SU-DHL-6 (cell line): ENCODE data around the gene OSBPL5.

Source experiments
- H2AFZ ChIP-seq: fragments of 200-600 bp; sonication (generic); 2 replicates; pipeline ENCODE4 v1.6.1; 2014; ENCODE audit warnings: low read depth, mild to moderate bottlenecking, moderate library complexity, mixed read lengths, antibody characterized with exemption, low read length; ENCODE audit not compliant: severe bottlenecking
- H3F3A ChIP-seq: fragments of 200-600 bp; shearing (Covaris generic); 2 replicates; pipeline ENCODE4 v1.6.0; 2016; ENCODE audit warnings: antibody characterized with exemption, mild to moderate bottlenecking; ENCODE audit not compliant: insufficient read depth
- H3K27ac ChIP-seq: fragments of 200-600 bp; sonication (generic); 2 replicates; pipeline ENCODE4 v1.5.1; 2016; ENCODE audit warnings: low read depth, mild to moderate bottlenecking, low read length, moderate library complexity, mixed read lengths
- H3K27me3 ChIP-seq: fragments of 200-600 bp; sonication (generic), shearing (Covaris generic); 2 replicates; pipeline ENCODE4 v1.6.0; 2014; ENCODE audit warnings: mild to moderate bottlenecking, low read length
- H3K36me3 ChIP-seq: fragments of 200-600 bp; sonication (generic); 2 replicates; pipeline ENCODE4 v1.6.1; 2014; ENCODE audit warnings: mild to moderate bottlenecking, low read length, mixed read lengths
- H3K4me2 ChIP-seq: fragments of 300-600, 200-600 bp; shearing (Covaris generic), sonication (generic); 2 replicates; pipeline ENCODE4 v1.6.0; 2014; ENCODE audit warnings: low read length, low read depth, mild to moderate bottlenecking; ENCODE audit not compliant: poor library complexity, severe bottlenecking
- H3K4me3 ChIP-seq: fragments of 200-600 bp; sonication (generic); 2 replicates; pipeline ENCODE4 v1.5.1; 2014; ENCODE audit warnings: antibody characterized with exemption, low read length, mild to moderate bottlenecking, mixed read lengths; ENCODE audit not compliant: insufficient read depth, poor library complexity, severe bottlenecking
- H3K79me2 ChIP-seq: fragments of 200-600 bp; sonication (generic); 2 replicates; pipeline ENCODE4 v1.6.1; 2014; ENCODE audit warnings: mild to moderate bottlenecking, low read length, moderate library complexity; ENCODE audit not compliant: insufficient read depth
- H3K9ac ChIP-seq: fragments of 200-600 bp; sonication (generic); 2 replicates; pipeline ENCODE4 v1.7.0; 2014; ENCODE audit warnings: mild to moderate bottlenecking, low read length
- H3K9me2 ChIP-seq: fragments of 200-600 bp; sonication (generic); replicated peaks from 2 replicates; pipeline ENCODE4 v1.6.1; 2014; ENCODE audit warnings: low read length; ENCODE audit not compliant: insufficient read depth
- H3K9me3 ChIP-seq: fragments of 200-600 bp; sonication (generic); 2 replicates; pipeline ENCODE4 v1.6.1; 2014; ENCODE audit warnings: low read length, mixed read lengths; ENCODE audit not compliant: insufficient read depth
- H4K20me1 ChIP-seq: fragments of 200-600 bp; sonication (generic); 2 replicates; pipeline ENCODE4 v1.6.1; 2014; ENCODE audit warnings: low read depth, mild to moderate bottlenecking, antibody characterized with exemption, low read length, moderate library complexity, mixed read lengths
- CTCF ChIP-seq: fragments of 200-600 bp; sonication (generic); IDR thresholded peaks from one replicate; pipeline ENCODE4 v1.5.1; 2017; ENCODE audit warnings: antibody characterized with exemption, mild to moderate bottlenecking, low read length, moderate library complexity; ENCODE audit not compliant: insufficient read depth, poor library complexity, severe bottlenecking
- EZH2phosphoT487 ChIP-seq: fragments of 200-600 bp; sonication (generic), shearing (Covaris generic); conservative IDR thresholded peaks from 2 replicates; pipeline ENCODE4 v1.6.1; 2018; ENCODE audit warnings: mild to moderate bottlenecking, antibody characterized with exemption, low read length, moderate library complexity, mixed read lengths

Gene OSBPL5

GRCh38 chr11:3150726-3151125 is 14.4 kb downstream of the OSBPL5 start:
- H4K20me1 ChIP-seq = no peaks in the 10 kb centered on the region

GRCh38 chr11:3149852-3150188 is 15.3 kb downstream of the OSBPL5 start:
- H3K36me3 ChIP-seq = no peaks in the 10 kb centered on the region
- H3K4me3 ChIP-seq = no peak overlapping the region
- H3F3A ChIP-seq = no peaks in the 10 kb centered on the region
- no peak overlapping the region for H3K27ac ChIP-seq
- no peaks in the 10 kb centered on the region for H4K20me1 ChIP-seq
- no peak overlapping the region for H3K9ac ChIP-seq
- no peaks in the 10 kb centered on the region for H3K27me3 ChIP-seq
- H3K79me2 ChIP-seq = no peaks in the 10 kb centered on the region
- no peak overlapping the region for H2AFZ ChIP-seq
- no peak overlapping the region for H3K4me2 ChIP-seq
- no peaks in the 10 kb centered on the region for H3K9me3 ChIP-seq
- no peak for TF ChIP-seq CTCF
- TF ChIP-seq EZH2phosphoT487 = no peak
- H3K9me2 ChIP-seq = no peaks in the 10 kb centered on the region

More at GRCh38 chr11:3150726-3151125, 14.4 kb downstream of the OSBPL5 start:
- H3K36me3 ChIP-seq = no peaks in the 10 kb centered on the region
- H3K4me3 ChIP-seq = no peak overlapping the region
- no peaks in the 10 kb centered on the region for H3K9me2 ChIP-seq
- no peaks in the 10 kb centered on the region for H3K9me3 ChIP-seq
- no peaks in the 10 kb centered on the region for H3F3A ChIP-seq
- H3K4me2 ChIP-seq = no peak overlapping the region
- no peak overlapping the region for H3K9ac ChIP-seq
- no peaks in the 10 kb centered on the region for H3K79me2 ChIP-seq
- no peak overlapping the region for H2AFZ ChIP-seq
- TF ChIP-seq CTCF (no peak), EZH2phosphoT487 (no peak)
- no peak overlapping the region for H3K27ac ChIP-seq
- H3K27me3 ChIP-seq = no peaks in the 10 kb centered on the region

GRCh38 chr11:3148990-3149851 is 15.9 kb downstream of the OSBPL5 start:
- H3K36me3 ChIP-seq = no peaks in the 10 kb centered on the region
- H3K27me3 ChIP-seq = no peaks in the 10 kb centered on the region
- TF ChIP-seq EZH2phosphoT487 (no peak), CTCF (no peak)
- H3K9me2 ChIP-seq = no peaks in the 10 kb centered on the region
- no peak overlapping the region for H3K4me2 ChIP-seq
- H3K9me3 ChIP-seq = no peaks in the 10 kb centered on the region
- no peak overlapping the region for H2AFZ ChIP-seq
- H3K4me3 ChIP-seq = no peak overlapping the region
- H3F3A ChIP-seq = no peaks in the 10 kb centered on the region
- H3K79me2 ChIP-seq = no peaks in the 10 kb centered on the region
- H3K9ac ChIP-seq = no peak overlapping the region
- no peaks in the 10 kb centered on the region for H4K20me1 ChIP-seq
- no peak overlapping the region for H3K27ac ChIP-seq
